ENCODE results near the gene SPSB1.

SPSB1 gene

DNA sequence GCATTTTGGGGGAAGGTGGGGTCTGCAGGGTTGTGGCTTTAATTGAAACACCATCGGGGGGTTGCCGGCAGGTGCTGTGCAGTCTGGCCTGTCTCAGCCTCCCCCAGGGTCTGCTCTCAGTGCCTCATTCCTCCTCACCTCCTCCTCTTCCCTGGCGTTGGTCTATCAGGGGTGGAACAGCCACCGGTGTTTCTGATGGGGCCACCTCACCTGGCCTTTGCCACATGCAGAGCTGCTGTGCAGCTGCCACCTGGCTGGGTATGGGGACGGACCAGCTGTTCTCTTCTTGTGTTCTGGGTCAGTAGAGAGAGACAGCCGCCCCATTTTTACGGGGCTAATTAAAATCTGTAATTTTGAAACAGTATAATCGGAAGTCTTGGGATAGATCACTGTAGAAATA is 53.9 kb downstream of the SPSB1 start:
- TF ChIP-seq, protein P1, sequence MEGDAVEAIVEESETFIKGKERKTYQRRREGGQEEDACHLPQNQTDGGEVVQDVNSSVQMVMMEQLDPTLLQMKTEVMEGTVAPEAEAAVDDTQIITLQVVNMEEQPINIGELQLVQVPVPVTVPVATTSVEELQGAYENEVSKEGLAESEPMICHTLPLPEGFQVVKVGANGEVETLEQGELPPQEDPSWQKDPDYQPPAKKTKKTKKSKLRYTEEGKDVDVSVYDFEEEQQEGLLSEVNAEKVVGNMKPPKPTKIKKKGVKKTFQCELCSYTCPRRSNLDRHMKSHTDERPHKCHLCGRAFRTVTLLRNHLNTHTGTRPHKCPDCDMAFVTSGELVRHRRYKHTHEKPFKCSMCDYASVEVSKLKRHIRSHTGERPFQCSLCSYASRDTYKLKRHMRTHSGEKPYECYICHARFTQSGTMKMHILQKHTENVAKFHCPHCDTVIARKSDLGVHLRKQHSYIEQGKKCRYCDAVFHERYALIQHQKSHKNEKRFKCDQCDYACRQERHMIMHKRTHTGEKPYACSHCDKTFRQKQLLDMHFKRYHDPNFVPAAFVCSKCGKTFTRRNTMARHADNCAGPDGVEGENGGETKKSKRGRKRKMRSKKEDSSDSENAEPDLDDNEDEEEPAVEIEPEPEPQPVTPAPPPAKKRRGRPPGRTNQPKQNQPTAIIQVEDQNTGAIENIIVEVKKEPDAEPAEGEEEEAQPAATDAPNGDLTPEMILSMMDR (IDR thresholded peaks at IDR 0.05) = no peak

DNA sequence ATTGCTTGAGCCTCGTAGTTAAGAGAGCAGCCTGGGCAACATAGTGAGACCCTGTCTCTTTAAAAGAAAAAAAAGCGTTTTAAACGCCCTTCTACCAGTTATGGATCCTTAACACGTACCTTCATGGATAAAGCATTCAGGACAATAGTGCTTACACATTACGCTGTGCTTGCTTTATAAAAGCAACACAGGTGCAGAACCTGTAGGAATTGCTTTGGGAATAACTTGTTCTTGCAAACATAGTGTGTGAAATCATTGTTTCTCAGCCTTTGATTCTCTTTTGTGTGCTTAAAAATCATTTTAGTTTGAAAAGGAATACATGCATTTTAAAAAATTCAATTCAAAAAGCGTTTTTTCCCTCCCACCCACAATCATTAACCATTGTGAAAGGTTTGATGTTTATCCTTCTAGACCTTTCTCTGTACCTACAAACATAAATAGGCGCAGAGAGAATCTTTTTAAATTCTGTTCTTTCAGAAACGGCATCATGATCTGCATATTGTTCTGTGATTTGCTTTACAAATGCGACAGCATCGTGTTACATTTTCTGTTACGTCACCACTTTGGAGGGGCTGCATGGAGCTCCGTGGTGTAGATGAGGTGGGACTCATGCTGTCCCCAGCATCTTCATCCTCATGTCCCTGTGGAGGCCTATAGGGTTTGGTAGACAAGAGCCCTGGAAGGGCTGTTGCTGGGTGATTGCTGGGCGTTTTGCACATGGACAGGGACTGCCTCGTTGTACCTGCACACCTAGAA is 54.6 kb downstream of the SPSB1 start:
- TF ChIP-seq, protein P1 (IDR thresholded peaks at IDR 0.05) = no peak

DNA sequence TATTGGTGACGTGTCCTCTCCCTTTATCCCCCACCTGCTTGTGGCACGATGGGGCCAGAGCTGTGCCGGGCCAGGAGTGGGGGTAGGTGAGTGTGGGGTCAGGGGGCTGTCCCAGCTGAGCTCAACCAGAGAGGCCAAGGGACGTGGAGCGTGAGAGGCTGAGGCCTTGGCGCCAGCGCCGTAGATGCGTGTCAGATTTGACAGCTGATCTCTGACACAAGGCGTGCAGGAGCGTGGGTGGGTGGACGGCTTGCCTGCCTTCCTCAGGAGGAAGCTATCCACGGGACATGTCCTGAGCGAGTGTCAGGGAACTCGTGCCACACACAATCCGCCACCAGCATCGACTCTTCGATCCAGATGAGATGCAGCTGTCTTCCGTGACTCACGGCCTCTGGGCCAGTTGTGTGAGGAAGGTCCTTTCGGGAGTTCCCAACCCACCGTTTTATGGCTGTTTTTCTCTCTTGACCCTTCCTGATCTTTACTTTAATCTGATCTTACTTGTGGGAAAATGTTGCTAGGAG is 56.7 kb downstream of the SPSB1 start:
- TF ChIP-seq, protein P1 (IDR thresholded peaks at IDR 0.05) = no peak

DNA sequence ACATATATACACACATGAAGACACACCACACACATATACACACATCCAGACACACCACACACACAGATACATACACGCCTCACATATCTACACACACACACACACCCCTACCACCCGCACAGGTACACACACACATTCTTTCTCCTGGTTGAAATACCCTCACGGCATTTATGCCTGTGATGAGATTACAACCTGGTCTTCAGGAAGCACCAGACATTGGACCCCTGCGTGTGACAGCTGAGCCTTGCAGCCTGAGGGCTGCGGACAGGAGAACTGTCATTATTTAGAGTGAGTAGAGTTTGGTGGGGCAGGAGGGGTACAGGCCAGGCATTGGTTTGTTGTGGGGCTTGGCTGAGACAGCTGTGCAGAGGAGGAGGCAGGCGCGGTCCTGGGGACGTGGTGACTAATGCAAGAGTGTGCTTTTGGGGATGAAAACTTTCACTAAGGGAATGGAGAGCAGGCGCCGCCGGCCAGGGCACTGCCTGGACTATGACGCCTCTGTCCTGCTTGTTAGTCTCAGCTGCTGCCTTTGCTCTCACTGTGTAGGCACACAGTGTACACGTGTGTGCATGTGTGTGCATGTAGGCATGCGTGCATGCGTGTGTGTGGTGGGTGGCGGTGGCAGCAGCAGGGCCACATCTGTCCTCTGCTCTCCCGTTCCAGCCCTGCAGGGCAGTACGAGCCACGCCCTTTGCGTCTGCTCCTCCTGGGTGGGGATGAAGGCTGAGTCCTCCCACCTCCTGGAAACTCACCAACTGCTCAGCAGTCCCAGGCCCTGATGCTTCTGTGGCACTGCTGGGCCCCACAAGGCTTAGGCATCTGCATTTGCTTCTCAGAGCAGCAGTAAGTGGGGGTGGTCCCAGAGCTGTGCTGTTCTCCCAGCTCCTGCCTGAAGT is 57.6 kb downstream of the SPSB1 start:
- TF ChIP-seq, protein P1 (IDR thresholded peaks at IDR 0.05) = no peak

DNA sequence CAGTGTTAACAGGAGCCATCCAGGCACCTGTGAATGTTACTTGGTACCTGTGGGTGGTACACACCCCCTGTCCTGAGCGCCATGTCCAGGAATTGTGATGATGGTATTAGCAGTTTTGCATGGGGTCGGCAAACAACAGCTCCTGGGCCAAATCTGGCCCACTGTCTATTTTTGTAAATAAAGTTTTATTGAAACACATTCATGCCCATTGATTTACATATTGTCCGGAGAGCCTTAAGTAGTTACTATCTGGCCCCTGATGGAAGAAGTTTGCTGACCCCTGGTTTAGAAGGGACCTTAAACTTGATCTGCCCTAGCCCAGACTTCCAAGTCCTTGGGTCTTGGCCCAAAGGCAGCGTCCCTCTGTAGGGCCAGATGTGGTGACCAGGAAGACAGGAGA is 58.3 kb downstream of the SPSB1 start:
- TF ChIP-seq, protein P1 (IDR thresholded peaks at IDR 0.05) = no peak

DNA sequence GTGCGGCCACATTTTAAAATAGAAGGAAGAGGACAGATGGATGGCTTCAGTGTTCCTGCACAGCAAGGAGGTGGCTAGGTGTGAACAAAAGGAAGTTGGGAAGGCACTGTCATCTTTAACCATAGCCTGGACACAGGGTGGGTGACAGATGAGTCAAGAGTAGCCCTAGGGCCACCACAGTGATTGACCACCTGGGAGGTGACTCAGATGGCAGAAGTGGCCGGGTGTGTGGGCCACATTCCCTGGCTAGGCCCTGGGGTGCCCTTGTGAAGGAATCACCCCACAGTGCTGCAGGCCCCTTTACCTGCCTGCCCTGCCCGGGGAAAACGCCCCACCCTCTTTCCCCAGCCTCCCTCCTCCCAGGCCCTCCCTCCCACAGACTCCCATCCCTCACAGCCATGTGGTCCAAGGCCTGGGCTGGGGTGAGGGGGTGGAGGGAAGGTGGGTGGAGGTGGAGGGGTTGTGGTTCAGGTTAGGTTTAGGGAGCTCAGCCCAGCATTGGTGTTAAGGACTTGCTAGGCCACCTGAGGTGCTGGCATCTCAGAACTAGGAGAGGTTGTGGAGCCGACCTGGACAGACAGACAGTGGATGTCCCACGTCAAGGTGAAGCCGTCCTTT is 59.1 kb downstream of the SPSB1 start:
- TF ChIP-seq, protein P1 (IDR thresholded peaks at IDR 0.05) = no peak

DNA sequence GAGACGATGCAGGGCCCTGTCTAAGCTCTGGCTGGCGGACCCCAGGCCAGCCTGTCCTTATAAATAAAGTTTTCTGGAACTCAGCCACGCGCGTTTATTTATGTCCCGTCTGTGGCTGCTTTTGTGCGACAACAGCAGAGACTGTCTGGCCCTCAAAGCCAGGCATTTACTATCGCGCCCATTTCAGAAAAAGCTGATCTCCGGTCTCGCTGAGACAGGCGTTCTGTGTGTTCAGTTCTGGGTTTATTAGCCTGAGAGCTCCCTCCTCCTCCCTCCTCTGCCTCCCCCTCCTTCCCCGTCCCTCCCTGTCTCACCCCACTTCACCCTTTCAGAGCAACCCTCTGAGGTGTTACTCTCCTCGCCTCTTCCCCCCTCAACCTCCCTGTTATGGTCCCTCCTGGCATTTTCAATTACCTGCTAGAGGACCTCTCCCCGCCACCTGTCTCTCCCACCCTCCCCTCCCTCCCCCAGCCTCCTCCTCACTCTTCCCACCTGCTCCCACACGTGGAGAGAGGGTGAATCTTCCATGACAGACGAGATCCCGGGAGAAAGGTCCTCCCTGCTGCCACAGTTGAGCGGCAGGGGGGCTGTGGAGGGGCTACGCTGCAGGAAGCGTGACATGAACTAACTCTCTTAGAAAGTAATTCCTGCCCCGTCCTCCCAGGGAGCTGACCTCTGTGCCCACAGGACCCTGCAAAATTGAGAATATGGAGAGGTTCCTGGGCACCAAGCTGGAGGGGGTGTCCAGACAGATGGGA is 59.9 kb downstream of the SPSB1 start:
- TF ChIP-seq, protein P1 (IDR thresholded peaks at IDR 0.05) = no peak
